Activated CD8-positive, alpha-beta memory T cell treated with anti-CD3 and anti-CD28 coated beads, Interleukin-2, amount 50 U/mL, for 4 hours (primary cell): ENCODE measurements around the gene MUL1.

Experiments
- DNase-seq: peaks from one replicate; pipeline ENCODE4 v3.0.0-alpha.2; 2020

The MUL1 gene

GRCh38 chr1:20484519-20485462 is 23.2 kb downstream of the MUL1 start:
- DNase-seq = no peak

- no peak for DNase-seq
These were observed 24.0 kb downstream of the MUL1 start for GRCh38 chr1:20483833-20484518.

- no peak for DNase-seq
These were observed 24.7 kb downstream of the MUL1 start for GRCh38 chr1:20483098-20483832.

- no peak for DNase-seq
These were observed 26.1 kb downstream of the MUL1 start for GRCh38 chr1:20481643-20482498.

GRCh38 chr1:20480951-20481617 is 26.9 kb downstream of the MUL1 start:
- no peak for DNase-seq

- DNase-seq = no peak
These were observed 27.6 kb downstream of the MUL1 start for GRCh38 chr1:20480243-20480944.

GRCh38 chr1:20479840-20480239 is 28.1 kb downstream of the MUL1 start:
- no peak for DNase-seq

GRCh38 chr1:20478057-20478635 is 29.8 kb downstream of the MUL1 start:
- no peak for DNase-seq

- DNase-seq = no peak
These were observed 30.4 kb downstream of the MUL1 start for GRCh38 chr1:20477348-20478056.

GRCh38 chr1:20476265-20477038 is 31.5 kb downstream of the MUL1 start:
- DNase-seq = no peak

- no peak for DNase-seq
These were observed 33.0 kb downstream of the MUL1 start for GRCh38 chr1:20474996-20475395.

- DNase-seq = no peak
These were observed 33.5 kb downstream of the MUL1 start for GRCh38 chr1:20474333-20474975.

GRCh38 chr1:20473894-20474293 is 34.1 kb downstream of the MUL1 start:
- DNase-seq = no peak

GRCh38 chr1:20472860-20473711 is 34.9 kb downstream of the MUL1 start:
- DNase-seq = no peak

GRCh38 chr1:20472121-20472520 is 35.8 kb downstream of the MUL1 start:
- no peak for DNase-seq

GRCh38 chr1:20470194-20470593 is 37.8 kb downstream of the MUL1 start:
- no peak for DNase-seq

- DNase-seq = no peak
These were observed 38.4 kb downstream of the MUL1 start for GRCh38 chr1:20469406-20470076.
